HG03469 (cell line): ENCODE data around the gene TENM4.
"Not testable (repeated sequence)": the region's sequence is repeated elsewhere in the genome, so short reads cannot be mapped to it uniquely, and the experiment has no call there.

Source experiments
- ATAC-seq: cut with Tn5 transposase; IDR thresholded peaks from one replicate; pipeline ENCODE4 v1.9.1; 2021; ENCODE audit warnings: mild to moderate bottlenecking, moderate library complexity, moderate number of reproducible peaks; ENCODE audit not compliant: unreplicated experiment

The TENM4 gene

DNA sequence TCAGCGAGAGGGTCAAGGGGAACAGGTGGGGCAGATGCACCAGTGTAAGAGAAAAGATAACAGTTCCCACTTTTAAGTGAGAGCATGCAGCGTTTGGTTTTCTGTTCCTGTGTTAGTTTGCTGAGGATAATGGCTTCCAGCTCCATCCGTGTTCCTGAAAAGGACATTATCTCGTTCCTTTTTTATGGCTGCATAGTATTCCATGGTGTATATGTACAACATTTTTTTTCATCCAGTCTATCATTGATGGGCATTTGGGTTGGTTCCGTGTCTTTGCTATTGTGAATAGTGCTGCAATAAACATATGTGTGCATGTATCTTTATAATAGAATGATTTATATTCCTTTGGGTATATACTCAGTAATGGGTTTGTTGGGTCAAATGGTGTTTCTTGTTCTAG lies 218.7 kb downstream of the TENM4 start:
- ATAC-seq: not testable (repeated sequence)

DNA sequence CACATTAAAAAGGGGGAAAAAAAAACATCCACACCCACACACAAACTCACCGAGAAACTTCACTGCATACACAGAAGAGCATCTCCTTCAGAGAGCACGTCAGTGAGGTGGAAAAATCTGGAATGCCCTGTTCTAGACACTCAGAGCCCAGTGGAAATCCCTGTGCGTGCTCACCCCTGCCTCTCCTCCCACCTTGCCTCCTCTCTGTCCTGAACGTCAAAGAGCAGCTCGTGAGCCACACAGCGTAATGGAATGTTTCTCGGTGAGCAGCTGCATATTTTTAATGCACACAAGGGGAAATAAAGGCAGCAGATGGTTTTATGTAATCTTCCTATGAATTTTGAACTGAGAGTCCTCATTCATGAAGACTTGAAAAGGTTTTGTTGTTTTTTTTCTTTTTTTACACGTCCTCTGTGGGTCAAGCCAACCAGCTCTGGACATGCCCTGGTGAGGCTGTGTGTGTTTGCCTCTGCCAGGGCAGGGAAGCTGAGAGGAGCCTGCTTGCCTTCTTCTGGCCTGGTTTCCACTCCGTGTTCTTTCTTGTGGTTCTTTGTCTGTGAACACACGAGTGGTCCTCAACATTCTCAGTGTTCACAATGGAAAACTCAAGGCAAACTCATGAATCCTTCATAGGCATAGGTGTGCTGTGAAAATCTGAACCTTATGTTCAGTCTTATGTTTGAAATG lies 219.2 kb downstream of the TENM4 start:
- ATAC-seq: no peak

DNA sequence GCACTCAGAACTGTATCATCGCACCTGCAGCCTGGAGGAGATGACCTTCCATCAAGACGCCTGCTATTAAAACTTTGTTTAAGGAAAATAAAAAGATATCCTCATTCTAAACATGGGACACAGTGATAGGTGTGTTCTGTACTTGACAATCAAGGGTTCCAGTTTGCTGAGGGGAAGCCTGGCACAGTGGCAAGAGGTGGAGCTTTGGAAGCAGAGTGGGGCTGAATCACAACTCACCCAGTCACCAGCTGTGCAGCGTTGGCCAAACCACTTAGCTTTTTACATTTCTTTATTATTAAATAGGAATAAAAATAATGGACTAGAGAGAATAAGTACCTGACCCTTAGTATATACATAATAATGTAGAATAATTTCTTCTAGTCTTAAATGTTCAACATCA lies 220.7 kb downstream of the TENM4 start:
- ATAC-seq: no peak

DNA sequence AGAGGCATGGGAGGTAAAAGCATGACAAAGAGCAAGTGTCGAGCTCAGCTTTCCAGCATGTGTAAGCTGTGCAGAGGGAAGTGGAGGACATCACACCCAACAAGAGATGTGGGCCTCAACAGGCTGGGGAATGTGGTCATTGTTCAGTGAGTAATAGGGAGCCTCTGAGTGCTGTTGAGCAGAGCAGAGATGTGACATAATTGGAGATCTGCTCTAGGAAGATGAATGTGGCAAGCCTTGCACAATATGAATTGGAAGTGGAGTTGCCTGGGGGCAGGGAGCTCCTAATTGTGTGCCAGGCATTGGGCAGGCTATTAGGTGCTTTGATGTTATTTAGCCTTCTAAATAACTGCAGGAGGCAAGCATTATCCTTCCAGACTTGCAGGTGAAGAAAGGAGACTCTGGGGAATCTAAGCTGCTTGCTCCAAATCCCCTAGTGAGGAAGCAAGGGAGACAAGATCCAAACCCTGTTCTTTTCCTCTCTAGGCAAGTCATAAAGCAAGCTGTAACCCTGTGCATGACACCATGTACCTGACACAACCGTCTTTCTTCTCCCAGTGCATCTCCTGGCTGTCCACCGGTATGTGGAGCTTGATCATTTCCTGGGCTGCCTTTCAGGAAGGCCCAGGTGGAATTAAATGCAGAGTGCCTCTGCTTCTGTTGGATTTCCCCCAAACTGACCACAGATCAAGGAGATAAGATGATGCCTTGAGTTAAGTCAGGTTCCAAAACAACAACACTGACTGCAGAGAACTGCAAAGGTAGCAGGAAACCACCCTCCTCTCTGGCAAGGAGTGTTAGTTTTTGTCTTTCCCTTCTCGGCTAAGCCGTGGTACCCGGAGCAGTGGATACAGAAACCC lies 221.4 kb downstream of the TENM4 start:
- no peak for ATAC-seq

DNA sequence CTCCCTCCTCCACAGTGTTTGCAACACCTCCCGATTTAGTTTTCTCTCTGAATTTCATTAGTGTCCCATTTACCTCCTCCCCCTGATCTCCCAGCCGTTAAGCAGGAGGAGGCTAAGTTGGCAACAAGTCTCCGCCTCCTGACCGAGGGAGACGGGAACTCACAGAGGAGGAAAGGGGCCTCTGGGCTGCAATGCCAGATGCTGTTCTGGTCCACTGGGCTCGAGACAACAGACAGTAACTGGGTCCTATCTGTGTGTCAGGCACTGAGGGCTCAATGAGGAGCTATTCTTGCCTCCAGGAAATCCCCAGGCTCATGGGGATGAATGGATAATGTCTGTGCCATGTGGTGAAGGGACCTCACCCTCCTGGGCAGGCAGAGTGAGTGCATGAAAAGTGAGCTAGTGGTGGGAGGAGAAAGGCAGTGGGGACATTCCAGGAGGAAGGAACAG lies 228.1 kb downstream of the TENM4 start:
- ATAC-seq: no peak

GRCh38 chr11:79209540-79210266 lies 231.1 kb downstream of the TENM4 start:
- no peak for ATAC-seq

DNA sequence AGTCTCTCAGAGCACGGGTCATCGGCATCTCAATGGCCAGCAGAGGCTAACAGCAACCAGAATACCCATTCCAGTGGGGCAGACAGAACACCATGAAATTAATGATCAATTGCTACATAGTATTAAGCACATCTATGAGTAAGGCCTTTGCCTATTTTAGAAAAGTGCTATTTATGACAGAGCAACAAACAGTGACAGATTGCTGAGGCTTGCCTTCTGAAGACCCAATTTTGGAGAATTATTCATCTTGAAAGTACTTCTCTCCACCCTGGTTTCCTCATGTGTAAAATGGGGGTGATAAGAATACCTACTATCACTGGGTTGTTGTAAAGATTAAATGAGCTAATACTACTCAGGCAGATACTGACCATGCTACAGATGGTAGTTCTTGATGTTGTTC lies 232.7 kb downstream of the TENM4 start:
- peak; percentile 71 for ATAC-seq

GRCh38 chr11:79206951-79207350 lies 233.9 kb downstream of the TENM4 start:
- ATAC-seq: no peak

GRCh38 chr11:79205786-79206185 lies 235.0 kb downstream of the TENM4 start:
- no peak for ATAC-seq

DNA sequence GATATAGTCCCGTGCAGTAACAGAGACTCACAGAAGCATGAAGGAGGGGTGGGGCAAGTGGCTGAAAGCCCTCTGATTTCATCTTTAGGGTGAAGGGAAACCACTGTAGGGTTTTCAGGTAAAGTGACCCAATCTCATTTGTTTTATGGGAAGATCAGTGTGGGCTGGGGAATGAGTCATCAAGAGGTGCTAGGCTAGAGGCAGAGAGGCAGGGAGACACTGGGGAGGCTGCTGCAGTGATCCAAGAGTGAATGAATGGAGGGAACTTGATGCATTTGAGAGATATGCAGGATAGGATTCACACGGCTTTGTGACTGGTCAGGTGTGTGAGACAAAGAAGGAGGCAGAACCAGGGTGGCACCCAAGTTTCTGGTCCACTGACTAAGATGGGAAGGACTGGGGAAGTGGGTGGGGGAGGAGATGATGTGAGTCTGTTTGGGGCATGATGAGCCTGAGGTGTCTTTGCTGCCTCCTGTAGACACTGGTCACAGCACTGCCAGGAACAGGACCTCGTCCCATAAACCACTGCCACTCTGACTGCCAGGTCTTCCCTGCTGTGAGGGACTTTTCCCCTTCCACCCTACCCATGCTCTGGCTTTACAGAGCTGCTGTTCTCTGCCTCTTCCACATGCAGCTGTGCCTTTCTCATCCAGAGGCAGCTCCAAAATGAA lies 239.0 kb downstream of the TENM4 start:
- peak; percentile 73 for ATAC-seq

DNA sequence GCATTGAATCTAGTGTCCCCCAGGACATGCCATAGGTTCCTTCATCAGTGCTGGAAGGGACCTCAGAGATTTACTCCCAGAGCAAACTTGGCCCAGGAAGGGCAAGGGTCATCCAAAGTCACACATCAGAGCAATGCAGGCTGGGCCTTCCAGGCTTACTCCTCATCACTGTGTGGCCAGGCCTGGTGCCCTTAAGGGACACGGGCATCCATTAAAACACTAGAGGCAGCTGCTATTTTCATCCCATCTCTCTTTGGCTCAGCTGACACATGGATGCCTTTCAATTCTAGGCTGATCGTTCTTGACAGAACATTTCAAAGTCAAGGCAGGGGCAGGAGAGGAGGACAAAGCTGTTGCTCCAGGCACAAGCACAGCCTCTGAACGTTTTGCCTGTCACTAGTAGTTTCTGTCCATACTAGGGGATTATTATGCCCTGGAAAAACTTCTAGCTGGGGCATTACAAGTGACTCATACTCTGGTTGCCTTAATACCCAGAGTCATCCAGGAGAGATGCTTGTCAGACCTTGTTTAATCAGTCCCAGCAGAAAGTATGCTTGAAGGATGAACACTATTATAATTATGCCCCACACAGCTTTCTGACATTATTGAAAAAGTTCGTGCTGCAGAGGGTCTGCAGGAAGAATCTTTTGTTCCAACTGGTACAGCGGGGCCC lies 240.3 kb downstream of the TENM4 start:
- ATAC-seq: no peak

- ATAC-seq: no peak
Observed at GRCh38 chr11:79199729-79200354, 241.0 kb downstream of the TENM4 start.

DNA sequence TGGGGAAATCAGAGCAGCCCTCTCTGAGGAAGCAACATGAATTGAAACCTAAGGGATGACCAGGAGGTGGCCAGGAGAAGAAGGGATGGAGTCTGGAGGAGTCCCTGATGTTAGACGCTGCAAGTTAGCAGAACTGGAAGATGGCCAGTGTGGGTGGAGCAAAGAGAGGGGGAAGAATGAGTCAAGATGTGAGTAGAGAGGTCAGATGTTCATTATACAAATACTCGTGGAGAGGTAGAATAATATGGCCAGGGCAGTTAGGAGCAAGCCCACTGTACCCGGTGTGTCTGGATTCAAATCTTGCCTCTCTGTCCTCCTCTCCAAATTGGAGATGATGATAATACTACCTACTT lies 242.0 kb downstream of the TENM4 start:
- peak; percentile 34 for ATAC-seq

- ATAC-seq: no peak
Observed at GRCh38 chr11:79198203-79198897, 242.5 kb downstream of the TENM4 start.

DNA sequence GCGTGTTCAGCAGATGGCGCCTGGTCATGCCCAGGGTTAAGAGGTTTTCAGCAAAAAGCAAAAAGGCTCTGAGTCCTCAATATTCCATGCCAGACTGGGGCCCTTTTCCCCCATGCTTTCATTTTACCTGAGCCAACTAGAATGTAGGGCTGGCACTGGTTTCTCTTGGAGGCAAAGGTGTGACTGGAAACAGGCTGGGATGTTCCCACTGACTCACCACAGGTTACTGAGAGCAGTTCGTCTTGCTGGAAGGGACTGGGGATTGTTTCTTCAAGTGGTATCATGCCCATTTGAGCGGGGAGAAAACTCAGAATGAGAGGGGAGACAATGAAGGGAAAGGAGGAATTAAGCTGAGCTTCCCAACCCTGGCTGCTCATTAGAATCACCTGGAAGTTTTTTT lies 243.9 kb downstream of the TENM4 start:
- ATAC-seq: no peak

DNA sequence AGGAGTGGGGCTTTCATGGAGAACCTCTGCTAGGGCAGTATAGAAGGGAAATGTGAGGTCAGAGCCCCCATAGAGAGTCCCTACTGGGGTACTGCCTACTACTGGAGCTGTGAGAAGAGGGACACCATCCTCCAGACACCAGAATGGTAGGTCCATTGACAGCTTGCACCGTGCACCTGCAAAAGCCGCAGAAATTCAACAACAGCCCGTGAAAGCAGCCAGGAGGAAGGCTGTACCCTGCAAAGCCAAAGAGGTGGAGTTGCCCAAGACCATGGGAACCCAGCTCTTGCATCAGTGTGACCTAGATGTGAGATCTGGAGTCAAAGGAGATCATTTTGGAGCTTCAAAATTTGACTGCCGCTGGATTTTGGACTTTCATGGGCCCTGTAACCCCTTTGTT lies 245.6 kb downstream of the TENM4 start:
- no peak for ATAC-seq

DNA sequence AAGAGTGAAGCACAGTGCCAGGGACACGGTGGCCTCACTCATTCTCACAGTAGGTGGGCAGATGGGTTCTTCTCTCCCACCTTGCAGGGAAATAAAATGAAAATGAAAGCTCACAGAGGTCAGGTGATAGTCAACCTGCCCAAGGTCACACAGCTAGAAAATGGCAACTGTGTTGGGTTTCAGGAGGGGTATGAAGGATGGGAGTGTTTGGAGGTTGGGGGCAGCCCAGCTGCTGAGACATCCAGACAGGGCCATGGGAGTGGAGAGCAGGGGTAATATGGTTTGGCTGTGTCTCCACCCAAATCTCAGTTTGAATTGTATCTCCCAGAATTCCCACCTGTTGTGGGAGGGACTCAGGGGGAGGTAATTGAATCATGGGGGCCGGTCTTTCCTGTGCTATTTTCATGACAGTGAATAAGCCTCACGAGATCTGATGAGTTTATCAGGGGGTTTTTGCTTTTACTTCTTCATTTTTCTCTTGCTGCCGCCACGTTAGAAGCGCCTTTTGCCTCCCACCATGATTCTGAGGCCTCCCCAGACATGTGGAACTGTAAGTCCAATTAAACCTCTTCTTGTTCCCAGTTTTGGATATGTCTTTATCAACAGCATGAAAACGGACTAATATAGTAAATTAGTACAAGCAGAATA lies 247.0 kb downstream of the TENM4 start:
- ATAC-seq: no peak

- no peak for ATAC-seq
Observed at GRCh38 chr11:79192836-79193235, 248.0 kb downstream of the TENM4 start.

DNA sequence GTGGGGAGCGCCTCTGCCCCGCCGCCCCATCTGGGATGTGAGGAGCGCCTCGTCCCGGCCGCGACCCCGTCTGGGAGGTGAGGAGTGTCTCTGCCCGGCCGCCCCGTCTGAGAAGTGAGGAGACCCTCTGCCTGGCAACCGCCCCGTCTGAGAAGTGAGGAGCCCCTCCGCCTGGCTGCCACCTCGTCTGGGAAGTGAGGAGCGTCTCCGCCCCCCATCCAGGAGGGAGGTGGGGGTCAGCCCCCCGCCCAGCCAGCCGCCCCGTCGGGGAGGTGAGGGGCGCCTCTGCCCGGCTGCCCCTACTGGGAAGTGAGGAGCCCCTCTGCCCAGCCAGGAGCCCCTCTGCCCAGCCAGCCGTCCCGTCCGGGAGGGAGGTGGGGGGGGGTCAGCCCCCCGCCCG lies 249.1 kb downstream of the TENM4 start:
- not testable (repeated sequence) for ATAC-seq
